Measurements from ENCODE around the gene FLT4.

FLT4 gene

GRCh38 chr5:180605554-180606214 lies 43.7 kb downstream of the FLT4 start:
- peak; percentile 69 for DNase-seq (ENCODE audit: low spot score)

- DNase-seq (ENCODE audit: low spot score), result no peak
These were observed 45.1 kb downstream of the FLT4 start for GRCh38 chr5:180604271-180604670.

- DNase-seq (ENCODE audit: low spot score), result no peak
These were observed 46.3 kb downstream of the FLT4 start for GRCh38 chr5:180603076-180603594.

GRCh38 chr5:180602481-180603075 lies 46.8 kb downstream of the FLT4 start:
- no peak for DNase-seq (ENCODE audit: low spot score)

- DNase-seq (ENCODE audit: low spot score), result no peak
These were observed 47.6 kb downstream of the FLT4 start for GRCh38 chr5:180601591-180602480.

GRCh38 chr5:180600554-180601041 lies 48.8 kb downstream of the FLT4 start:
- no peak for DNase-seq (ENCODE audit: low spot score)

- no peak for DNase-seq (ENCODE audit: low spot score)
These were observed 49.3 kb downstream of the FLT4 start for GRCh38 chr5:180599981-180600553.

- no peak for DNase-seq (ENCODE audit: low spot score)
These were observed 49.8 kb downstream of the FLT4 start for GRCh38 chr5:180599590-180599914.

GRCh38 chr5:180598797-180599589 lies 50.4 kb downstream of the FLT4 start:
- no peak for DNase-seq (ENCODE audit: low spot score)

- no peak for DNase-seq (ENCODE audit: low spot score)
These were observed 51.1 kb downstream of the FLT4 start for GRCh38 chr5:180598316-180598701.

- DNase-seq (ENCODE audit: low spot score), result peak; percentile 66
These were observed 52.6 kb downstream of the FLT4 start for GRCh38 chr5:180596668-180597231.

- DNase-seq (ENCODE audit: low spot score), result peak; percentile 89
These were observed 53.2 kb downstream of the FLT4 start for GRCh38 chr5:180596115-180596667.

- no peak for DNase-seq (ENCODE audit: low spot score)
These were observed 53.9 kb downstream of the FLT4 start for GRCh38 chr5:180595381-180596114.

GRCh38 chr5:180595046-180595379 lies 54.4 kb downstream of the FLT4 start:
- DNase-seq (ENCODE audit: low spot score), result no peak

GRCh38 chr5:180594311-180595045 lies 54.9 kb downstream of the FLT4 start:
- no peak for DNase-seq (ENCODE audit: low spot score)

- DNase-seq (ENCODE audit: low spot score), result no peak
These were observed 55.8 kb downstream of the FLT4 start for GRCh38 chr5:180593446-180594206.

- DNase-seq (ENCODE audit: low spot score), result no peak
These were observed 57.2 kb downstream of the FLT4 start for GRCh38 chr5:180592176-180592575.

GRCh38 chr5:180591311-180591887 lies 58.0 kb downstream of the FLT4 start, which contains the start of gene SCGB3A1:
TSS of gene SCGB3A1 (minus strand) at chr5:180591499. CDS start at chr5:180591462, 37 bp downstream.
- DNase-seq (ENCODE audit: low spot score), result no peak

Data from SW480 (cell line).